Right lobe of liver (tissue), 4 donors: ENCODE measurements around the gene FAM83C.

Experiments used
- CTCF ChIP-seq, 4 donors: fragments of 200-600 bp in 3 of 4; fragments of 450-650 bp in 1 of 4; IDR thresholded peaks; one replicate each; pipeline versions ENCODE4 v1.5.1 to v1.8.0; 2016 to 2022; ENCODE audit warnings: antibody characterized with exemption in 4 of 4, mild to moderate bottlenecking in 2 of 4
- POLR2A ChIP-seq: fragments of 450-650 bp; IDR thresholded peaks from one replicate; pipeline ENCODE4 v1.6.1; 2017; ENCODE audit warnings: antibody characterized with exemption, mild to moderate bottlenecking
- donor health status: DM: no; HTN: no; CAD: no.
- donor health status: DM: no; HTN: no; CAD: no.
- donor health status: DM: no; HTN: yes; CAD: no.

DNA sequence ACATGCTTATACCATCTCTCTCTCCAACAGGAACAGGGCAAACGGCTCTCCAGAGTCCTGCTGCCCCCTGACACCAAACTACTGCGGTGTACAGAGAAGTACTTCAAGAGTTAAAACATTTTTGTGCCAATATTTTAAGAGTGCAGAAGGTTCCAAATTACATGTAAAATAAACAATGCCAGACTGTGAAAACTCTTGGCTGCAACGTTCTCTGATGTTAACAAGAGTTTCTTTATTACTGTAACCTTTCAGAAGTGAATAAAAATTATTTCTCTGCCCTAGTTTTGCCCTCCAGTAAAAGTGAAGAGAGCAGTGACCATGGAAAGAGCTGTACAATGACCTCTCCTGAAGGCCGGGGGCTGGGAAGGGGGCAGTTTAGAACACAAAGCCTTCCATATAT is 41.4 kb upstream of the FAM83C start:
- TF ChIP-seq CTCF (IDR thresholded peaks at IDR 0.05), result no peak
- TF ChIP-seq POLR2A, result no peak
